Measurements from ENCODE around the gene UTS2B.

The UTS2B gene

DNA sequence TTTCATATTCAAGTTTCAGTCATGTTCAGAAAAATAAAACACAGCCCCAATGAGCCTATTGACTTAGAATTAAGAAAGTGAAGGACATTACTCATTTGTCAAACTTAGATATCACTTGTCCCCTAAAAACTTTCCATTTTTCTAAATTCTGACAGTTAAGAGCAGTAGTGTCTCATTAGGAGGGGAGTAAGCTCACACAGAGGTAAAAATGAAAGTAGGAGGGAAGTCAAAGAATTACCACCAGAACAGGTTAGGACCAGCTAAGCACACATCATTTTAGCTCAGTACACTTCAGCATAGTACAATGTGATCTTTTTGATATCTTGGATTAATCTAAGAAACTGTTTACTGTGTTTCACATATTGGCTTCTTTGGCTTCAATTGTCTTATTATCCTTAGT, 67.0 kb downstream of the UTS2B start:
- Histone ChIP-seq H4K91ac (ENCODE audit: low read depth, low read length) (no peak overlapping the region), H2BK120ac (ENCODE audit: insufficient read depth, low read length, poor library complexity) (no peak overlapping the region), H3K14ac (ENCODE audit: low read length) (no peak overlapping the region), H2BK12ac (ENCODE audit: low read length) (no peak overlapping the region), H3K4me3 (ENCODE audit: low read depth, low read length) (no peak overlapping the region), H3K23ac (ENCODE audit: low read length) (no peak overlapping the region), H3K4me2 (ENCODE audit: low read length) (no peak overlapping the region), H2AFZ (ENCODE audit: insufficient read depth, low read length, poor library complexity) (no peak overlapping the region), H4K8ac (ENCODE audit: low read depth, low read length) (no peak overlapping the region), H3K79me2 (ENCODE audit: control insufficient read depth, insufficient read depth, low read length, poor library complexity) (no peaks in the 10 kb centered on the region), H3K79me1 (ENCODE audit: low read length) (peaks cover 7% of the 10 kb centered on the region), H3K9ac (ENCODE audit: low read length) (no peak overlapping the region), H2BK5ac (ENCODE audit: low read depth, low read length, poor library complexity) (no peak overlapping the region), H3K36me3 (ENCODE audit: control insufficient read depth in 1 of 2, insufficient read depth in 2 of 2, low read length in 2 of 2) (no peaks in the 10 kb centered on the region), H3K27ac (ENCODE audit: low read depth, low read length) (no peak overlapping the region), H3K4me1 (ENCODE audit: control insufficient read depth in 1 of 2, insufficient read depth in 2 of 2, low read length in 2 of 2) (peaks cover 2 to 3% of the 10 kb centered on the region in 2 experiments), H3K4ac (ENCODE audit: low read depth, low read length) (no peak overlapping the region), H3K9me3 (ENCODE audit: insufficient read depth, low read depth, low read length) (no peaks in the 10 kb centered on the region), H2AK5ac (ENCODE audit: low read length) (no peak overlapping the region), H3K27me3 (ENCODE audit: insufficient read depth, low read length) (no peaks in the 10 kb centered on the region), H4K12ac (ENCODE audit: low read depth, low read length) (no peak overlapping the region), H3K18ac (ENCODE audit: low read length) (no peak overlapping the region)
- no peak for DNase-seq

DNA sequence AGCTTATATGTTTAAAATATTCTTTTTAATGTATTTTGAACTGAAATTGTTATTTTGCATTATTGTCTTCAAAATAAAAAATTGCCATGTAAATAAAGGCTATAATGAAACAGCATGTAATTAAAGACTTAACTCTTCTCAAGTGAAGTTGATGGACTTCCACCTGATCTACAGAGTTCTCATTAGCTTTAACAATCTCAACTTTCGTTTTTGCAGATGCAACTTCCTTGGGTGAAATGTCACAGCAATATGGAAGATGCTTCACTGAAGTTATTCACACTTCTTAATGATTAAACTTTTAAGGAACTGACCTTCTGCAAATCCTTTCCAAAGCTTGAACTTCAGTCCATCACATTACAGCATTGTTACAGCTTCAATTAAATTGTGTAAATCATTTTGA, 67.7 kb downstream of the UTS2B start:
- Histone ChIP-seq H3K4me1 (ENCODE audit: control insufficient read depth in 1 of 2, insufficient read depth in 2 of 2, low read length in 2 of 2) (peaks cover 2 to 3% of the 10 kb centered on the region in 2 experiments), H3K79me2 (ENCODE audit: control insufficient read depth, insufficient read depth, low read length, poor library complexity) (no peaks in the 10 kb centered on the region), H3K9ac (ENCODE audit: low read length) (no peak overlapping the region), H3K4ac (ENCODE audit: low read depth, low read length) (no peak overlapping the region), H3K27ac (ENCODE audit: low read depth, low read length) (no peak overlapping the region), H2AFZ (ENCODE audit: insufficient read depth, low read length, poor library complexity) (no peak overlapping the region), H3K4me2 (ENCODE audit: low read length) (no peak overlapping the region), H3K79me1 (ENCODE audit: low read length) (peaks cover 7% of the 10 kb centered on the region), H2AK5ac (ENCODE audit: low read length) (no peak overlapping the region), H2BK12ac (ENCODE audit: low read length) (no peak overlapping the region), H3K14ac (ENCODE audit: low read length) (no peak overlapping the region), H4K12ac (ENCODE audit: low read depth, low read length) (no peak overlapping the region), H2BK5ac (ENCODE audit: low read depth, low read length, poor library complexity) (no peak overlapping the region), H3K9me3 (ENCODE audit: insufficient read depth, low read depth, low read length) (no peaks in the 10 kb centered on the region), H3K36me3 (ENCODE audit: control insufficient read depth in 1 of 2, insufficient read depth in 2 of 2, low read length in 2 of 2) (no peaks in the 10 kb centered on the region), H3K27me3 (ENCODE audit: insufficient read depth, low read length) (no peaks in the 10 kb centered on the region), H2BK120ac (ENCODE audit: insufficient read depth, low read length, poor library complexity) (no peak overlapping the region), H4K8ac (ENCODE audit: low read depth, low read length) (no peak overlapping the region), H3K23ac (ENCODE audit: low read length) (no peak overlapping the region), H3K4me3 (ENCODE audit: low read depth, low read length) (no peak overlapping the region), H3K18ac (ENCODE audit: low read length) (no peak overlapping the region), H4K91ac (ENCODE audit: low read depth, low read length) (no peak overlapping the region)
- no CpG with 5 or more reads among the region's 1 CpG for WGBS (ENCODE audit: extremely low coverage, insufficient coverage, insufficient read length)
- DNase-seq: no peak

GRCh38 chr3:191261304-191261638, 69.1 kb downstream of the UTS2B start:
- Histone ChIP-seq H3K27me3 (ENCODE audit: insufficient read depth, low read length) (no peaks in the 10 kb centered on the region), H3K4ac (ENCODE audit: low read depth, low read length) (no peak overlapping the region), H4K8ac (ENCODE audit: low read depth, low read length) (no peak overlapping the region), H3K9me3 (ENCODE audit: insufficient read depth, low read depth, low read length) (no peaks in the 10 kb centered on the region), H3K4me1 (ENCODE audit: control insufficient read depth in 1 of 2, insufficient read depth in 2 of 2, low read length in 2 of 2) (peaks cover 2 to 3% of the 10 kb centered on the region in 2 experiments), H3K4me3 (ENCODE audit: low read depth, low read length) (no peak overlapping the region), H2AFZ (ENCODE audit: insufficient read depth, low read length, poor library complexity) (no peak overlapping the region), H3K4me2 (ENCODE audit: low read length) (no peak overlapping the region), H3K18ac (ENCODE audit: low read length) (no peak overlapping the region), H3K23ac (ENCODE audit: low read length) (no peak overlapping the region), H3K27ac (ENCODE audit: low read depth, low read length) (no peak overlapping the region), H3K36me3 (ENCODE audit: control insufficient read depth in 1 of 2, insufficient read depth in 2 of 2, low read length in 2 of 2) (no peaks in the 10 kb centered on the region), H3K14ac (ENCODE audit: low read length) (no peak overlapping the region), H3K79me2 (ENCODE audit: control insufficient read depth, insufficient read depth, low read length, poor library complexity) (no peaks in the 10 kb centered on the region), H3K79me1 (ENCODE audit: low read length) (peaks cover 7% of the 10 kb centered on the region), H3K9ac (ENCODE audit: low read length) (no peak overlapping the region), H2AK5ac (ENCODE audit: low read length) (no peak overlapping the region), H4K91ac (ENCODE audit: low read depth, low read length) (no peak overlapping the region), H4K12ac (ENCODE audit: low read depth, low read length) (no peak overlapping the region), H2BK120ac (ENCODE audit: insufficient read depth, low read length, poor library complexity) (no peak overlapping the region), H2BK5ac (ENCODE audit: low read depth, low read length, poor library complexity) (no peak overlapping the region), H2BK12ac (ENCODE audit: low read length) (no peak overlapping the region)
- DNase-seq: no peak

DNA sequence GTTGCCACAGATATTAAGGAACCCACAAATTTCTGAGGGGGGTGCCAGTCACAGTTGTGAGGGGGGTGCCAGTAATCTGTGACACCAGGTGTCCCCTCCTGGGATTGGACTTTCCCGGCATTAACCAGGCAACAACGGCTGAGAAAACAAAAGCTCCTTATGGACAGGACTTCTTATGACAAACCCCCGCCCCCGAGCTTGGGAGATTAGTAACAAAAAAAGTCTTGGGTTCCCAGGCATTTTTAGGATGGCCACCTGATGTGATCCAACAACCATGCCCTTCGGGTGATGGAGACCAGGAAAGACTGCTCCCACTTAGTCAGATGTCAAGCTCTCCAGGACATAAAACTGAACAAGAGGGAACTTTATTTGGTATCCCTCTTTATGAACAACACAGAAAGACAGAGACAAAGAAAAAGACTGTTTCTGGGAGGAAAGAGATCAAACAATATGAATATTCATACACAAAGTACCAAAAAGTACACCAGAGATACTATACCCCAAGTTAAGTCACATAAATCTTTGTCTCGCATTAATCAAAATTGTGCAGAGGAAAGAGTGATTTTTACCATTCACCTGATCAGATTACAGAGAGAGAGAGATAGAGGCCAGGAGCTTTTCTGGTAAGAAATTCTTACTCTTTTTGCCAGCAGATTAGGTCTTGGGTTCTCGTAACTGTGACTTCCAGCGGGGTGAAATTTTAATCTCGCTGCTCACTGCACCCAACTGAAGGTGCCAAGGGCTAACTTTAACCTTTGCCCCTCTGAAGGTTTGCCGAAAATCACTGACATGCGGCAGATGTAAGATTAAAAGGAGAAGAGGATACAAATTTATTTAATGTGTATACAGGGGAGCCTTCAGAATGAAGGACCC, 69.7 kb downstream of the UTS2B start:
- H4K8ac ChIP-seq (ENCODE audit: low read depth, low read length): no peak overlapping the region
- peak overlapping the region; percentile 58 for H2BK120ac ChIP-seq (ENCODE audit: insufficient read depth, low read length, poor library complexity)
- no peak for DNase-seq
- H3K4ac ChIP-seq (ENCODE audit: low read depth, low read length): no peak overlapping the region
- no CpG with 5 or more reads among the region's 11 CpGs for WGBS (ENCODE audit: extremely low coverage, insufficient coverage, insufficient read length)
- no peak overlapping the region for H2BK5ac ChIP-seq (ENCODE audit: low read depth, low read length, poor library complexity)
- no peaks in the 10 kb centered on the region for H3K36me3 ChIP-seq (ENCODE audit: control insufficient read depth in 1 of 2, insufficient read depth in 2 of 2, low read length in 2 of 2)
- H3K9ac ChIP-seq (ENCODE audit: low read length): no peak overlapping the region
- no peaks in the 10 kb centered on the region for H3K27me3 ChIP-seq (ENCODE audit: insufficient read depth, low read length)
- H3K4me3 ChIP-seq (ENCODE audit: low read depth, low read length): no peak overlapping the region
- H2AFZ ChIP-seq (ENCODE audit: insufficient read depth, low read length, poor library complexity): no peak overlapping the region
- no peak overlapping the region for H4K12ac ChIP-seq (ENCODE audit: low read depth, low read length)
- H3K79me2 ChIP-seq (ENCODE audit: control insufficient read depth, insufficient read depth, low read length, poor library complexity): no peaks in the 10 kb centered on the region
- no peak overlapping the region for H3K18ac ChIP-seq (ENCODE audit: low read length)
- peaks cover 2 to 3% of the 10 kb centered on the region in 2 experiments for H3K4me1 ChIP-seq (ENCODE audit: control insufficient read depth in 1 of 2, insufficient read depth in 2 of 2, low read length in 2 of 2)
- H2AK5ac ChIP-seq (ENCODE audit: low read length): no peak overlapping the region
- peak overlapping the region; percentile 14 for H3K27ac ChIP-seq (ENCODE audit: low read depth, low read length)
- peak overlapping the region; percentile 68 for H4K91ac ChIP-seq (ENCODE audit: low read depth, low read length)
- H3K9me3 ChIP-seq (ENCODE audit: insufficient read depth, low read depth, low read length): no peaks in the 10 kb centered on the region
- no peak overlapping the region for H3K23ac ChIP-seq (ENCODE audit: low read length)
- no peak overlapping the region for H3K4me2 ChIP-seq (ENCODE audit: low read length)
- H2BK12ac ChIP-seq (ENCODE audit: low read length): peak overlapping the region; percentile 92
- no peak overlapping the region for H3K14ac ChIP-seq (ENCODE audit: low read length)
- peaks cover 7% of the 10 kb centered on the region for H3K79me1 ChIP-seq (ENCODE audit: low read length)
